Measurements from ENCODE around the gene ZNF487.

Gene ZNF487

GRCh38 chr10:43389867-43390266 is 47.0 kb upstream of the ZNF487 start:
- TF ChIP-seq SNAI2 (CRISPR knock-in tag; IDR thresholded peaks at IDR 0.05): no peak
- TF ChIP-seq CSRNP3 (CRISPR knock-in tag; IDR thresholded peaks at IDR 0.05): no peak
- no peak for TF ChIP-seq ZNF8 (CRISPR knock-in tag; IDR thresholded peaks at IDR 0.05)
- TF ChIP-seq ZFP30 (CRISPR knock-in tag; IDR thresholded peaks at IDR 0.05): no peak
- TF ChIP-seq GLIS3 (CRISPR knock-in tag; IDR thresholded peaks at IDR 0.05): no peak
- TF ChIP-seq ARNTL (CRISPR knock-in tag; IDR thresholded peaks at IDR 0.05; ENCODE audit: borderline replicate concordance, low read depth): no peak
- no peak for TF ChIP-seq ZFP3 (CRISPR knock-in tag; IDR thresholded peaks at IDR 0.05)
- no peak for TF ChIP-seq CREB5 (CRISPR knock-in tag; IDR thresholded peaks at IDR 0.05; ENCODE audit: low read depth)
- no peak for TF ChIP-seq PPARA (CRISPR knock-in tag; IDR thresholded peaks at IDR 0.05; ENCODE audit: borderline replicate concordance)
- no peak for TF ChIP-seq ZNF565 (CRISPR knock-in tag; conservative IDR thresholded peaks at IDR 0.05; ENCODE audit: low read depth)
- TF ChIP-seq POU6F1 (CRISPR knock-in tag; IDR thresholded peaks at IDR 0.05; ENCODE audit: borderline replicate concordance, low read depth): no peak
- no peak for TF ChIP-seq BACH2 (CRISPR knock-in tag; IDR thresholded peaks at IDR 0.05; ENCODE audit: borderline replicate concordance)
- TF ChIP-seq ESRRG (CRISPR knock-in tag; IDR thresholded peaks at IDR 0.05): no peak
- TF ChIP-seq TOX (CRISPR knock-in tag; IDR thresholded peaks at IDR 0.05; ENCODE audit: borderline replicate concordance): no peak
- no peak for TF ChIP-seq ISL1 (CRISPR knock-in tag; IDR thresholded peaks at IDR 0.05)
- TF ChIP-seq PATZ1 (CRISPR knock-in tag; IDR thresholded peaks at IDR 0.05; ENCODE audit: borderline replicate concordance): no peak
- no peak for TF ChIP-seq TSHZ2 (CRISPR knock-in tag; IDR thresholded peaks at IDR 0.05)
- ATAC-seq: no peak

- TF ChIP-seq CSRNP3 (CRISPR knock-in tag; IDR thresholded peaks at IDR 0.05): no peak
- TF ChIP-seq CSDC2 (CRISPR knock-in tag; IDR thresholded peaks at IDR 0.05): no peak
- no peak for TF ChIP-seq BACH2 (CRISPR knock-in tag; IDR thresholded peaks at IDR 0.05; ENCODE audit: borderline replicate concordance)
- TF ChIP-seq TCF4 (CRISPR knock-in tag; IDR thresholded peaks at IDR 0.05; ENCODE audit: borderline replicate concordance): no peak
- no peak for ATAC-seq
These were observed 46.6 kb upstream of the ZNF487 start for GRCh38 chr10:43390333-43390732.

GRCh38 chr10:43390759-43391158 is 46.2 kb upstream of the ZNF487 start:
- TF ChIP-seq ZFP3 (CRISPR knock-in tag; IDR thresholded peaks at IDR 0.05) (no peak), CSRNP3 (CRISPR knock-in tag; IDR thresholded peaks at IDR 0.05) (no peak), RARB (CRISPR knock-in tag; IDR thresholded peaks at IDR 0.05) (no peak), BACH2 (CRISPR knock-in tag; IDR thresholded peaks at IDR 0.05; ENCODE audit: borderline replicate concordance) (no peak), PPARA (CRISPR knock-in tag; IDR thresholded peaks at IDR 0.05; ENCODE audit: borderline replicate concordance) (no peak), TSHZ2 (CRISPR knock-in tag; IDR thresholded peaks at IDR 0.05) (no peak), ZNF565 (CRISPR knock-in tag; conservative IDR thresholded peaks at IDR 0.05; ENCODE audit: low read depth) (no peak), ARNTL (CRISPR knock-in tag; IDR thresholded peaks at IDR 0.05; ENCODE audit: borderline replicate concordance, low read depth) (no peak), ISL1 (CRISPR knock-in tag; IDR thresholded peaks at IDR 0.05) (no peak), ZC3H10 (CRISPR knock-in tag; IDR thresholded peaks at IDR 0.05) (no peak)
- peak; percentile 84 for ATAC-seq

All from SK-N-SH treated with all-trans-retinoic acid at 6 μM for 48 hours (cell line).